HUES6 (cell line): ENCODE measurements around the gene ATP5MC2.
"Not testable (repeated sequence)": the region's sequence is repeated elsewhere in the genome, so short reads cannot be mapped to it uniquely, and the experiment has no call there.

Experiments
- H3K27ac ChIP-seq: 2 replicates; pipeline ENCODE4 v1.7.0; 2013; ENCODE audit warnings: low read depth, mild to moderate bottlenecking, low read length, inconsistent platforms
- H3K27me3 ChIP-seq: 2 replicates; pipeline ENCODE4 v1.6.1; 2013; ENCODE audit warnings: low read length; ENCODE audit not compliant: control insufficient read depth, insufficient read depth
- H3K36me3 ChIP-seq: 2 replicates; pipeline ENCODE4 v1.6.1; 2013; ENCODE audit warnings: low read length; ENCODE audit not compliant: control insufficient read depth, insufficient read depth
- H3K4me1 ChIP-seq: 2 replicates; pipeline ENCODE4 v1.6.1; 2013; ENCODE audit warnings: low read length; ENCODE audit not compliant: control insufficient read depth, insufficient read depth
- H3K4me3 ChIP-seq: 2 replicates; pipeline ENCODE4 v1.5.1; 2013; ENCODE audit warnings: low read depth, low read length
- H3K9ac ChIP-seq: one replicate; pipeline ENCODE4 v1.6.1; 2013; ENCODE audit warnings: mild to moderate bottlenecking, low read length
- H3K9me3 ChIP-seq: 2 replicates; pipeline ENCODE4 v1.6.1; 2013; ENCODE audit warnings: low read depth, low read length; ENCODE audit not compliant: control insufficient read depth, insufficient read depth

Gene ATP5MC2

GRCh38 chr12:53645165-53645564 is 30.7 kb downstream of the ATP5MC2 start:
- no peak overlapping the region for H3K4me3 ChIP-seq
- no peaks in the 10 kb centered on the region for H3K27me3 ChIP-seq
- H3K36me3 ChIP-seq = no peaks in the 10 kb centered on the region
- H3K9ac ChIP-seq = no peak overlapping the region
- no peak overlapping the region for H3K27ac ChIP-seq
- H3K9me3 ChIP-seq = no peaks in the 10 kb centered on the region
- no peaks in the 10 kb centered on the region for H3K4me1 ChIP-seq

GRCh38 chr12:53644133-53644532 is 31.8 kb downstream of the ATP5MC2 start:
- Histone ChIP-seq H3K27me3 (no peaks in the 10 kb centered on the region), H3K27ac (no peak overlapping the region), H3K4me1 (no peaks in the 10 kb centered on the region), H3K9ac (no peak overlapping the region), H3K9me3 (no peaks in the 10 kb centered on the region), H3K4me3 (no peak overlapping the region), H3K36me3 (no peaks in the 10 kb centered on the region)

- Histone ChIP-seq H3K9me3 (no peaks in the 10 kb centered on the region), H3K27me3 (no peaks in the 10 kb centered on the region), H3K4me1 (no peaks in the 10 kb centered on the region), H3K27ac (no peak overlapping the region), H3K9ac (no peak overlapping the region), H3K36me3 (no peaks in the 10 kb centered on the region), H3K4me3 (no peak overlapping the region)
These were observed 32.5 kb downstream of the ATP5MC2 start for GRCh38 chr12:53643232-53643979.

GRCh38 chr12:53638057-53638456 is 37.8 kb downstream of the ATP5MC2 start:
- Histone ChIP-seq H3K9me3 (no peaks in the 10 kb centered on the region), H3K4me1 (no peaks in the 10 kb centered on the region), H3K27ac (no peak overlapping the region), H3K27me3 (no peaks in the 10 kb centered on the region), H3K4me3 (no peak overlapping the region), H3K9ac (no peak overlapping the region), H3K36me3 (no peaks in the 10 kb centered on the region)

DNA sequence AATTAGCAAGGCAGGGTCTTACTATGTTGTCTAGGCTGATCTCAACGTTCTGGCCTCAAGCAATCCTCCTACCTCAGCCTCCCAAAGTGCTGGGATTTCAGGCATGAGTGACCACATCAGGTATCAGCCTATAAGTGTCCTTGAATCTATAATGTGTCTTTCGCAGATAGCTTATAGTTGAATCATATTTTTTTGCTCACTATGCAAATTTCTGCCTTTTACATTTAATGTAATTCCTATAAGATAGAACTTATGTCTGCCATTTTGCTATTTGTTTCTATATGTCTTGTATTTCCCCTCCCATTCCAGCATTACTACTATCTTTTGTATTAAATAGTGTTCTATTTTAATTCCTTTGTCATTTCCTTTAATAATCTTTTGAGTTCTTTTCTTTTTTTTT is 39.2 kb downstream of the ATP5MC2 start:
- no peaks in the 10 kb centered on the region for H3K4me1 ChIP-seq
- H3K36me3 ChIP-seq = no peaks in the 10 kb centered on the region
- H3K9ac ChIP-seq = no peak overlapping the region
- no peak overlapping the region for H3K27ac ChIP-seq
- H3K27me3 ChIP-seq = no peaks in the 10 kb centered on the region
- no peak overlapping the region for H3K4me3 ChIP-seq
- no peaks in the 10 kb centered on the region for H3K9me3 ChIP-seq

DNA sequence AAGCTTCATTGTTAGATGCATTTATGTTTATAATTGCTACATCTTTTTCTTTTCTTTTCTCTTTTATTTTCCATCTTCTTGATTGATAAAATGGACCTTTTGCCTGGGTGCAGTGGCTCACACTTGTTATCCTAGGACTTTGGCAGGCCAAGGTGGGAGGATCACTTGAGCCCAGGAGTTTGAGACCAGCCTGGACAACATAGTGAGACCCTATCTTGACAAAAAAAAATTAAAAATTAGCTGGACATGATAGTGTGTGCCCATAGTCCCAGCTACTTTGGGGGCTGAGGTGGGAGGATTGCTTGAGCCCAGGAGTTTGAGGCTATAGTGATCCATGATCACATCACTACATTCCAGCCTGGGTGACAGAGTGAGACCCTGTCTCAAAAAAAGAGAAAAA is 40.2 kb downstream of the ATP5MC2 start:
- H3K9ac ChIP-seq, H3K4me3 ChIP-seq, H3K36me3 ChIP-seq, H3K9me3 ChIP-seq, H3K4me1 ChIP-seq, H3K27me3 ChIP-seq, H3K27ac ChIP-seq: not testable (repeated sequence)

DNA sequence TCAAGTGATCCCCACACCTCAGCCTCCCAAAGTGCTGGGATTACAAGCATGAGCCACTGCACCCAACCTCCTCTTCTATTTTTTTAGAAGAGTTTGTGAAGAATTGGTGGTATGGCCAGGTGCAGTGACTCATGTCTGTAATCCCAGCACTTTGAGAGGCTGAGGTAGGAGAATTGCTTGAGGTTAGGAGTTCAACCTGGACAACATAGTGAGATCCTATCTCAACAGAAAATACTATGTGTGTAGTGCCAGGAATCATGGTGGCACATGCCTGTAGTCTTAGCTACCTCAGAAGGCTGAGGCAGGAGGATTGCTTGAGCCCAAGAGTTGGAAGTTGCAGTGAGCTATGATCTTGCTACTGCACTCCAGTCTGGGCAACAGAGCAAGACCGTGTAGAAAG is 44.2 kb downstream of the ATP5MC2 start:
- no peaks in the 10 kb centered on the region for H3K9me3 ChIP-seq
- H3K27ac ChIP-seq = no peak overlapping the region
- no peaks in the 10 kb centered on the region for H3K27me3 ChIP-seq
- peaks cover 4% of the 10 kb centered on the region for H3K4me1 ChIP-seq
- no peak overlapping the region for H3K9ac ChIP-seq
- H3K4me3 ChIP-seq = no peak overlapping the region
- H3K36me3 ChIP-seq = no peaks in the 10 kb centered on the region

DNA sequence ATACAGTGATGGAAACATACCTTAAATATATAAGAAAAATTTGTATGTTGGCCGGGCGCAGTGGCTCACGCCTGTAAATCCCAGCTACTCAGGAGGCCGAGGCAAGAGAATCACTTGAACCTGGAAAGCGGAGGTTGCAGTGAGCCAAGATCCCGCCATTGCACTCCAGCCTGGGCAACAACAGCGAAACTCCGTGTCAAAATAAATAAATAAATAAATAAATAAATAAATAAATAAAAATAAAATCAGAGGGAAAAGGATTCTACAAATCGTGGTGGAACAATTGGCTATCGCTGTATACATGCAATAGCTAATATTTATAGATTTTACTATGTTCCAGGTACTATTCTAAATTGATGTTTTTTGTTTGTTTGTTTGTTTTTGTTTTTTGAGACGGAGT is 48.0 kb downstream of the ATP5MC2 start:
- H3K9ac ChIP-seq = no peak overlapping the region
- no peak overlapping the region for H3K4me3 ChIP-seq
- no peaks in the 10 kb centered on the region for H3K27me3 ChIP-seq
- H3K36me3 ChIP-seq = no peaks in the 10 kb centered on the region
- peaks cover 27% of the 10 kb centered on the region for H3K4me1 ChIP-seq
- H3K9me3 ChIP-seq = no peaks in the 10 kb centered on the region
- no peak overlapping the region for H3K27ac ChIP-seq

DNA sequence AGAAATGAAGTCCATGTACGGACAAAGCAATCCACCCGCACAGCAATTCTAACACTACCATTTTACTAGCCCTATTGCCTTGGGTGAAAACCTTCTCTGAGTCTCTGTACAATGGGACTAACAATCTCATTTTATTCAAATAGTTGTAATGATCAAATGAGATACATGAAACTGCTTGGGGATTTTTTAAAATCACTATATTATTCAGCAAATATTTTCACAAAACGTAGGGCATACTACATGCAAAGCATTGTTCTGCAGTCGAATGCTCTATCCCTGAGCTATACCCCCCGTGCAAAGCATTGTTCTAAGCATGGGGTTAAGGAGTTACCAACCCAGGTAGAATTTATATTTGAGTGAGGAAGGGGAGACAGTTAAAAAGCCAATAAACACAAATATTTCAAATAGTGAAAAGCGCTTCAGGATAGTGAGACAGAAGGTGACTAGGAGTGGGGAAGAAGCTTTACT is 49.1 kb downstream of the ATP5MC2 start:
- peak overlapping the region; percentile 93 for H3K4me3 ChIP-seq
- H3K27me3 ChIP-seq = no peaks in the 10 kb centered on the region
- peak overlapping the region; percentile 99 for H3K9ac ChIP-seq
- no peaks in the 10 kb centered on the region for H3K36me3 ChIP-seq
- H3K4me1 ChIP-seq = peaks cover 27% of the 10 kb centered on the region
- H3K9me3 ChIP-seq = no peaks in the 10 kb centered on the region
- H3K27ac ChIP-seq = no peak overlapping the region

DNA sequence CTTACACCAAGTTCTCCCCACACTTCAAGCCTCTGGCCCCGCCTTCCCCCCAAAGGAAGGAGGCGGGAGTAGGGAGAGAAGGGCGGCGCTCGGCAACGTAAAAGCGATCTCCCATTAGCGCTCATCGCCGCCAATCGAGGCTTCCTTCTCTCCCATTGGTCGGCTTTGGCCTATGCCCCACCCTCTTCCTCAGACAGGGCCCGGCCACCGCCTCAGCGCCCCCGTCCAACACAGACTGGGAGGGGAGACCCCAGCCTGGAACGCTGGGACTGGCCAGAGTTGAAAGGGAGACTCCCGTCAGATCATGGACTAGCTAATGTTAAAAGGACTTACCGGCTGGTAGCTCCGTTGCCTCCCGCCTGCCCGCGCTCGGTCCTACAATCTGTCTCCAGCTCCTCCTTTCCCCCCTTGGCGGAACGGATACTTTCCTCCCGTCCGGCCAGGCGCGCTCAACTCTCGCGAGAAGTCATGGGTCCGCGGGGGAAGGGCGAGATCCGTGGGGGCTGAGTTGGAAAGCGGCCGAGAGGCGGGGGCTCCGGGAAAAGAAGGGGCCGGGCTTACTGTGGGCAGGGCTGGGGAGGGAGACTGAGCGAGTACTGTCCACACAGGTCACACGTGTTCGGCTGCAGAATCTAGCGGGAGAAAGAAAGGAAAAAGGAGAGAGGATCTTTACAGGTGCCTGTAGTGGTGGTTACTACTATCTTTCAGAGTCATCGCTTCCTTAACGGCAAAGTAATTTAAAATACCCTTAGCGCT is 49.8 kb downstream of the ATP5MC2 start, which contains the start of gene ATF7:
ATF7 (minus strand) TSS at position 437 of the 756 bp plus-strand sequence. CDS start 25,382 bp downstream, outside the sequence.
- Histone ChIP-seq H3K27me3 (no peaks in the 10 kb centered on the region), H3K4me3 (peak within 1 kb of the TSS; percentile 93), H3K9ac (peak within 1 kb of the TSS; percentile 99), H3K36me3 (no peaks in the 10 kb centered on the region), H3K4me1 (peaks cover 27% of the 10 kb centered on the region), H3K9me3 (no peaks in the 10 kb centered on the region), H3K27ac (peak within 1 kb of the TSS; percentile 99)

DNA sequence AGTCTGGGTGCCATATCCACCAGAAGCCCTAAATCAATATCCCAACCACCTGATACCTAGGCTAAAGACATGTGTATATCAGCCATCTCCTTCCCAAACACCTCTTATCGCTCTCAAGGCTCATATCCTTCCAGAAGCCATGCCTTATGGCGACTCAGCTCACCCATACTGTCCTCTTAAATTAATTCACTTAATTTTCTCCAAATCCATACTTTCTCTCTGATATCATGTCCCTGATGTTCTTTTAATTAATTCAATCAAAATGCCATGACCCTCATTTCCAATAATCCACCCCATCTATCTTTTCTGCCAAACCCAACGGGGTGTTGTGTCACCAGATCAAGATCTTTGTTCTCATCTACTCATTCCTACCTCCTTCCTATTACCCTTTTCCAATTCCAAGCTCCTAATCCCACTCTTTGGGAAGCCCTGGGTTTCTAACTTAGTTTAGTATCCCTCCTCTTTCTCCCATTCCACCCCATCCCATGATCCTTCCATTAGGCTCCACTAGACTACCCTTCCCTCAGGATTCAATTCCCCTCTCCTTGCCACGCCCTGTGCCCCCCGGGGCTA is 50.4 kb downstream of the ATP5MC2 start:
- Histone ChIP-seq H3K27ac (no peak overlapping the region), H3K27me3 (no peaks in the 10 kb centered on the region), H3K4me3 (peak overlapping the region; percentile 93), H3K4me1 (peaks cover 27% of the 10 kb centered on the region), H3K9me3 (no peaks in the 10 kb centered on the region), H3K36me3 (no peaks in the 10 kb centered on the region), H3K9ac (peak overlapping the region; percentile 56)
